PC-9 (cell line): ENCODE data around the gene C3orf20. TPM values are rescaled to one million over a fixed set of nuclear protein-coding genes. Genes with fewer than 3 reads are reported as not detected.

Experiments used
- BruUV-seq: library from RNA; stranded (reverse); fragments of 400-500 nt; replicated peaks from 2 replicates; lab custom pipeline; 2021; lab: Mats Ljungman, UMichigan
- CTCF ChIA-PET: fragments of 300-600 bp; sonication (Branson Sonifier 250); formaldehyde crosslinking; loops from one replicate; lab custom pipeline; 2022; ENCODE audit warnings: antibody characterized with exemption; lab: Charles Lee
- POLR2A ChIA-PET: fragments of 300-600 bp; sonication (Branson Sonifier 250); formaldehyde crosslinking; loops from one replicate; lab custom pipeline; 2022; ENCODE audit warnings: antibody characterized with exemption; ENCODE audit not compliant: unreplicated experiment; lab: Charles Lee
- DNase-seq, 2 experiments: peaks; one replicate each; pipeline versions ENCODE4 v3.0.0 to v3.0.0-alpha.2; 2015 to 2022; ENCODE audit warnings: mixed read lengths in 1 of 2
- H2AFZ ChIP-seq: fragments of 200-600 bp; sonication (generic); 2 replicates; pipeline ENCODE4 v1.8.1; 2017; ENCODE audit warnings: antibody characterized with exemption
- H3F3A ChIP-seq: fragments of 200-600 bp; sonication (generic); 2 replicates; pipeline ENCODE4 v1.8.1; 2017; ENCODE audit warnings: antibody characterized with exemption, mild to moderate bottlenecking, low read depth; ENCODE audit not compliant: insufficient read depth
- H3K27ac ChIP-seq: fragments of 200-600 bp; sonication (generic); 2 replicates; pipeline ENCODE4 v1.6.1; 2016; ENCODE audit warnings: mixed run types
- H3K27me3 ChIP-seq: fragments of 200-600 bp; sonication (generic); 2 replicates; pipeline ENCODE4 v1.6.1; 2016; ENCODE audit warnings: low read depth, mixed run types; ENCODE audit not compliant: insufficient read depth
- H3K36me3 ChIP-seq: fragments of 200-600 bp; sonication (generic); 2 replicates; pipeline ENCODE4 v1.6.1; 2016; ENCODE audit warnings: low read depth, mixed run types
- H3K4me1 ChIP-seq: fragments of 200-600 bp; sonication (generic); replicated peaks from 2 replicates; pipeline ENCODE4 v1.6.1; 2016; ENCODE audit warnings: mixed run types; ENCODE audit not compliant: insufficient read depth
- H3K4me2 ChIP-seq: fragments of 200-600 bp; sonication (generic); 2 replicates; pipeline ENCODE4 v1.6.1; 2017; ENCODE audit warnings: mixed run types
- H3K4me3 ChIP-seq: fragments of 200-600 bp; sonication (generic); 2 replicates; pipeline ENCODE4 v1.6.1; 2016; ENCODE audit warnings: mixed run types
- H3K79me2 ChIP-seq: fragments of 200-600 bp; sonication (generic); 2 replicates; pipeline ENCODE4 v1.6.1; 2017; ENCODE audit warnings: low read depth, mixed run types
- H3K9me2 ChIP-seq: fragments of 200-600 bp; sonication (generic); 2 replicates; pipeline ENCODE4 v1.8.1; 2017; ENCODE audit warnings: mild to moderate bottlenecking; ENCODE audit not compliant: insufficient read depth
- H3K9me3 ChIP-seq: fragments of 200-600 bp; sonication (generic); 2 replicates; pipeline ENCODE4 v1.8.1; 2016; ENCODE audit warnings: low read depth; ENCODE audit not compliant: insufficient read depth
- H4K20me1 ChIP-seq: fragments of 200-600 bp; sonication (generic); 2 replicates; pipeline ENCODE4 v1.8.1; 2017; ENCODE audit not compliant: insufficient read depth
- CTCF ChIP-seq: fragments of 200-600 bp; sonication (generic); conservative IDR thresholded peaks from 2 replicates; pipeline ENCODE4 v1.6.1; 2017; ENCODE audit warnings: mixed run types, antibody characterized with exemption, mild to moderate bottlenecking, moderate library complexity
- EZH2 ChIP-seq: fragments of 200-600 bp; sonication (generic); IDR thresholded peaks from 2 replicates; pipeline ENCODE4 v1.8.0; 2017; ENCODE audit warnings: antibody characterized with exemption, low read depth
- intact Hi-C: fragments of 100-400 bp; cut with micrococcal nuclease; formaldehyde crosslinking; loops from one replicate; pipeline ENCODE4 v1.10.0; 2022; ENCODE audit not compliant: unreplicated experiment
- total RNA-seq: library from RNA; stranded (reverse); gene quantifications from 2 replicates; pipeline ENCODE4 v1.2.3, GENCODE V29; 2021

C3orf20 gene
- total RNA-seq, 1 experiment from 2014 or later: not detected

GRCh38 chr3:14772533-14773138 lies 97.7 kb downstream of the C3orf20 start:
- no peaks in the 10 kb centered on the region for H3K4me1 ChIP-seq
- no peaks in the 10 kb centered on the region for H3K79me2 ChIP-seq
- DNase-seq: no peak
- no peaks in the 10 kb centered on the region for H3K36me3 ChIP-seq
- TF ChIP-seq CTCF (no peak), EZH2 (no peak)
- H3K4me3 ChIP-seq: no peak overlapping the region
- H3F3A ChIP-seq: no peaks in the 10 kb centered on the region
- BruUV-seq: no TSS peak
- ChIA-PET CTCF (no interaction called here), POLR2A (interaction anchor here (0.6 kb wide), 1 partner anchor 120 kb away, joined by 4 read pairs; no protein-coding TSS in a partner anchor)
- H2AFZ ChIP-seq: no peak overlapping the region
- no peaks in the 10 kb centered on the region for H3K9me2 ChIP-seq
- H4K20me1 ChIP-seq: no peaks in the 10 kb centered on the region
- H3K9me3 ChIP-seq: no peaks in the 10 kb centered on the region
- intact Hi-C loops: no loop called here
- no peaks in the 10 kb centered on the region; the same call in none of the 2 replicates for H3K27me3 ChIP-seq
- H3K27ac ChIP-seq: no peak overlapping the region
- no peak overlapping the region for H3K4me2 ChIP-seq

- no peaks in the 10 kb centered on the region; the same call in 1 of the 2 replicates for H3K27me3 ChIP-seq
- no peak overlapping the region for H3K27ac ChIP-seq
- no peaks in the 10 kb centered on the region for H3K9me2 ChIP-seq
- H3K36me3 ChIP-seq: no peaks in the 10 kb centered on the region
- TF ChIP-seq EZH2 (no peak), CTCF (no peak)
- no peaks in the 10 kb centered on the region for H3K9me3 ChIP-seq
- DNase-seq: no peak
- no peaks in the 10 kb centered on the region for H3K4me1 ChIP-seq
- H3K4me3 ChIP-seq: no peak overlapping the region
- intact Hi-C loops: no loop called here
- no TSS peak for BruUV-seq
- ChIA-PET POLR2A (no interaction called here), CTCF (no interaction called here)
- no peaks in the 10 kb centered on the region for H3K79me2 ChIP-seq
- no peak overlapping the region for H2AFZ ChIP-seq
- no peak overlapping the region for H3K4me2 ChIP-seq
- no peaks in the 10 kb centered on the region for H4K20me1 ChIP-seq
- no peaks in the 10 kb centered on the region for H3F3A ChIP-seq
Observed at GRCh38 chr3:14773281-14773680, 98.3 kb downstream of the C3orf20 start.

- intact Hi-C loops: no loop called here
- no peaks in the 10 kb centered on the region for H3K79me2 ChIP-seq
- no peak for TF ChIP-seq CTCF
- no peaks in the 10 kb centered on the region for H3K4me1 ChIP-seq
- H3K9me3 ChIP-seq: no peaks in the 10 kb centered on the region; the same call in 1 of the 2 replicates
- H3K27ac ChIP-seq: no peak overlapping the region
- DNase-seq: no peak
- ChIA-PET CTCF (no interaction called here), POLR2A (no interaction called here)
- no peak overlapping the region for H3K4me3 ChIP-seq
- no peaks in the 10 kb centered on the region; the same call in 1 of the 2 replicates for H3K27me3 ChIP-seq
- no TSS peak for BruUV-seq
- no peaks in the 10 kb centered on the region for H3K9me2 ChIP-seq
- no peaks in the 10 kb centered on the region for H3F3A ChIP-seq
- no peak overlapping the region for H3K4me2 ChIP-seq
- no peaks in the 10 kb centered on the region for H4K20me1 ChIP-seq
- no peak overlapping the region for H2AFZ ChIP-seq
- H3K36me3 ChIP-seq: no peaks in the 10 kb centered on the region
Observed at GRCh38 chr3:14773691-14774128, 98.8 kb downstream of the C3orf20 start.
